GM21381 (cell line): Measurements from ENCODE around the gene SMG5.

Experiments used
- ATAC-seq: cut with Tn5 transposase; IDR thresholded peaks from one replicate; pipeline ENCODE4 v1.9.1; 2021; ENCODE audit warnings: mild to moderate bottlenecking, moderate library complexity; ENCODE audit not compliant: unreplicated experiment

The SMG5 gene

GRCh38 chr1:156283521-156283920 is 896 bp upstream of the SMG5 start:
- no peak for ATAC-seq

- peak; percentile 13 for ATAC-seq
Measured at GRCh38 chr1:156281693-156282478, 739 bp downstream of the SMG5 start.

GRCh38 chr1:156281281-156281680 is 1.3 kb downstream of the SMG5 start:
- ATAC-seq, result no peak

GRCh38 chr1:156279837-156280236 is 2.8 kb downstream of the SMG5 start:
- ATAC-seq, result no peak

- ATAC-seq, result no peak
Measured at GRCh38 chr1:156276966-156277381, 5.7 kb downstream of the SMG5 start.

GRCh38 chr1:156276532-156276931 is 6.1 kb downstream of the SMG5 start:
- ATAC-seq, result no peak

GRCh38 chr1:156270314-156270713 is 12.3 kb downstream of the SMG5 start:
- no peak for ATAC-seq

- no peak for ATAC-seq
Measured at GRCh38 chr1:156268336-156268735, 14.3 kb downstream of the SMG5 start.

GRCh38 chr1:156266051-156266450 is 16.6 kb downstream of the SMG5 start:
- no peak for ATAC-seq

GRCh38 chr1:156263288-156263655 is 19.4 kb downstream of the SMG5 start:
- ATAC-seq, result no peak

- ATAC-seq, result no peak
Measured at GRCh38 chr1:156262461-156263287, 20.0 kb downstream of the SMG5 start.

GRCh38 chr1:156260896-156261295 is 21.7 kb downstream of the SMG5 start:
- ATAC-seq, result no peak

GRCh38 chr1:156259805-156260204 is 22.8 kb downstream of the SMG5 start:
- no peak for ATAC-seq

- ATAC-seq, result no peak
Measured at GRCh38 chr1:156258859-156259258, 23.8 kb downstream of the SMG5 start.

- ATAC-seq, result no peak
Measured at GRCh38 chr1:156257711-156258110, 24.9 kb downstream of the SMG5 start.

- ATAC-seq, result no peak
Measured at GRCh38 chr1:156253634-156254033, 29.0 kb downstream of the SMG5 start.

GRCh38 chr1:156251527-156251926 is 31.1 kb downstream of the SMG5 start:
- ATAC-seq, result no peak

- no peak for ATAC-seq
Measured at GRCh38 chr1:156249593-156249992, 33.0 kb downstream of the SMG5 start.

- no peak for ATAC-seq
Measured at GRCh38 chr1:156248323-156248683, 34.3 kb downstream of the SMG5 start.

- no peak for ATAC-seq
Measured at GRCh38 chr1:156247460-156248322, 34.9 kb downstream of the SMG5 start, which contains the start of gene PAQR6. PAQR6 (minus strand) TSS chr1:156248056; CDS start chr1:156246731, 1,325 bp downstream.

- no peak for ATAC-seq
Measured at GRCh38 chr1:156246781-156247459, 35.7 kb downstream of the SMG5 start.
